HepG2 (cell line): Measurements from ENCODE around the gene YY1. TPM values are rescaled to one million over a fixed set of nuclear protein-coding genes. Genes with fewer than 3 reads are reported as not detected.

Source experiments
- ATAD3A ChIP-seq: sonication (generic); formaldehyde crosslinking; IDR thresholded peaks from 2 replicates; pipeline ENCODE4 v1.4.0; 2020; ENCODE audit warnings: missing genetic modification reagents
- DMTF1 ChIP-seq: sonication (generic); formaldehyde crosslinking; IDR thresholded peaks from 2 replicates; pipeline ENCODE4 v1.4.0; 2020; ENCODE audit warnings: mild to moderate bottlenecking, missing genetic modification reagents
- IKZF1 ChIP-seq: fragments of 450-650 bp; IDR thresholded peaks from 2 replicates; pipeline ENCODE4 v1.7.1; 2016
- IRX3 ChIP-seq: sonication (generic); formaldehyde crosslinking; IDR thresholded peaks from 2 replicates; pipeline ENCODE4 v1.8.1; 2023; ENCODE audit warnings: mild to moderate bottlenecking, low read depth, missing genetic modification reagents, borderline replicate concordance
- MAFF ChIP-seq: IDR thresholded peaks from 2 replicates; pipeline ENCODE4 v1.6.1; 2011; ENCODE audit warnings: low read depth, low read length, improper control_type of control experiment
- MYC ChIP-seq: sonication (generic); formaldehyde crosslinking; IDR thresholded peaks from 2 replicates; pipeline ENCODE4 v1.9.0; 2021; ENCODE audit warnings: missing genetic modification reagents, borderline replicate concordance
- NCOA1 ChIP-seq: sonication (generic); formaldehyde crosslinking; IDR thresholded peaks from 2 replicates; pipeline ENCODE4 v1.9.0; 2021; ENCODE audit warnings: missing genetic modification reagents
- NFYC ChIP-seq: IDR thresholded peaks from 2 replicates; pipeline ENCODE4 v1.6.1; 2016; ENCODE audit warnings: missing genetic modification reagents, missing compliant biosample characterization
- PHF8 ChIP-seq: sonication (generic); formaldehyde crosslinking; IDR thresholded peaks from 2 replicates; pipeline ENCODE4 v1.5.0; 2020; ENCODE audit warnings: missing genetic modification reagents
- SOX5 ChIP-seq: IDR thresholded peaks from 2 replicates; pipeline ENCODE4 v1.6.1; 2016; ENCODE audit warnings: borderline replicate concordance
- ZBTB10 ChIP-seq: sonication (generic); formaldehyde crosslinking; IDR thresholded peaks from 2 replicates; pipeline ENCODE4 v1.4.0; 2020; ENCODE audit warnings: missing genetic modification reagents, borderline replicate concordance
- ZNF160 ChIP-seq: sonication (generic); formaldehyde crosslinking; IDR thresholded peaks from 2 replicates; pipeline ENCODE4 v1.8.0; 2022; ENCODE audit warnings: mild to moderate bottlenecking, inconsistent platforms, missing genetic modification reagents
- ZNF343 ChIP-seq: sonication (generic); formaldehyde crosslinking; IDR thresholded peaks from 2 replicates; pipeline ENCODE4 v1.4.0; 2020; ENCODE audit warnings: mild to moderate bottlenecking, missing genetic modification reagents
- ZNF674 ChIP-seq: sonication (generic); formaldehyde crosslinking; IDR thresholded peaks from 2 replicates; pipeline ENCODE4 v1.5.0; 2020; ENCODE audit warnings: low read depth, mild to moderate bottlenecking, missing genetic modification reagents
- ZNF747 ChIP-seq: sonication (generic); formaldehyde crosslinking; IDR thresholded peaks from 2 replicates; pipeline ENCODE4 v1.8.1; 2023; ENCODE audit warnings: missing genetic modification reagents, mild to moderate bottlenecking, borderline replicate concordance
- ZNF780A ChIP-seq: sonication (generic); formaldehyde crosslinking; IDR thresholded peaks from 2 replicates; pipeline ENCODE4 v1.8.0; 2022; ENCODE audit warnings: mild to moderate bottlenecking, missing genetic modification reagents, moderate library complexity
- polyA plus RNA-seq, 8 experiments: library from polyadenylated mRNA; depleted of rRNA in 3 of 8; stranded (reverse) in 7 of 8; unstranded in 1 of 8; fragments of >200 nt; fragmentation: Illumina TruSeq in 4 of 8; extraction: Trizol in 4 of 8; gene quantifications; 2 replicates each; pipeline versions ENCODE4 v1.2.1 to v1.2.3, GENCODE V29; 2011 to 2016; ENCODE audit warnings: low read depth in 4 of 8, missing spikeins in 1 of 8, mixed read lengths in 1 of 8; ENCODE audit not compliant: insufficient read depth in 1 of 8
- total RNA-seq, 5 experiments: library from RNA; depleted of rRNA; stranded (reverse); fragments of >200 nt; fragmentation: Illumina TruSeq; extraction: Trizol; gene quantifications; 2 replicates each; pipeline ENCODE4 v1.2.3, GENCODE V29; 2016; ENCODE audit warnings: low read depth in 1 of 5
- TF ChIP-seq, protein P1 (sequence below): sonication (generic); formaldehyde crosslinking; IDR thresholded peaks from 2 replicates; pipeline ENCODE4 v1.4.0; 2020; ENCODE audit warnings: missing genetic modification reagents
- TF ChIP-seq, protein P2 (sequence below): sonication (generic); formaldehyde crosslinking; IDR thresholded peaks from 2 replicates; pipeline ENCODE4 v1.5.0; 2020; ENCODE audit warnings: mild to moderate bottlenecking, missing genetic modification reagents
- TF ChIP-seq, protein P3 (sequence below): conservative IDR thresholded peaks from 2 replicates; pipeline ENCODE4 v1.6.1; 2018; ENCODE audit warnings: missing genetic modification reagents

The YY1 gene
- total and polyA plus RNA-seq, 2 of the 13 experiments (the other 11 are each of a cell fraction or from before 2014, with no cell fraction given), result 29.4 to 68.1 TPM

DNA sequence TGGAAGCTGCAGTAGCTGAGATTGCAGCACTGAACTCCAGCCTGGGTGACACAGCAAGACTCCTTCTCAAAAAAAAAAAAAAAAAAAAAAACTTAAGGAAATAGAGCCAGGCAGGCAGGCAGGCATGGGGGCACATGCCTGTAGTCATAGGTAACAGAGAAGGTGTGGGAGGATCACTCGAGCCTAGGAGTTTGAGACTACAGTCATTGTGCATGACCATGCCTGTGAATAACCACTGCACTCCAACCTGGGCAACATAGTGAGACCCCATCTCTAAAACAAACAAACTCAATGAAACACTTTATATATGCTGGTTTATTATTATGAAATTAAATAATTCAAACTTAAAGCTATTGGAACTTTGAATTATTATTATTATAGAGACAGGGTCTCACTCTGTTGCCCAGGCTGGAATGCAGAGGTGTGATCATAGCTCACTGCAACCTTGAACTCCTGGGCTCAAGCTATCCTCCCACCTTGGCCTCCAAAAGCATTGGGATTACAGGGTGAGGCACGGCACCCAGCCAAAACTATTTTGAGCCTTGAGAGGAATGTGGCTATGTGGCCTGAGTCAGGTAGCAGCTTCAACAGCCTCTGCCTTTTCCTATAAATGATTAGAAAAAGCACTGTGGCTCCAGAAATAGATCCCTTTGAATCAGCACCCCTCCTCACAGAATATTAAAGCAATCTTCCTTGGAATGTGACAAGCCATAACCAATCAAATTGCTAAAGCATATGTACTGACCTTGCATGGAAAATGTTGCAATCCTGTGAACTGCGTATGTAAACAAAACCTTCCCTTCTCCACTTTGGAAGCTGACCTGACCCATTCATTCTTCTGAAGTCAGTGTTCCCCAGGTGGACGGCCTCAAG lies 34.7 kb upstream of the YY1 start (continued):
- TF ChIP-seq MYC (CRISPR knock-in tag) (no peak; the same call in 1 of the 2 replicates), IRX3 (CRISPR knock-in tag) (no peak), IKZF1 (no peak), ATAD3A (no peak), SOX5 (CRISPR knock-in tag) (peak; percentile 78; the same call in 1 of the 2 replicates), NCOA1 (no peak), ZNF160 (CRISPR knock-in tag) (no peak), ZNF343 (CRISPR knock-in tag) (no peak), ZNF780A (CRISPR knock-in tag) (no peak), MAFF (no peak), DMTF1 (no peak), ZBTB10 (CRISPR knock-in tag) (no peak), NFYC (peak; percentile 78), ZNF674 (CRISPR knock-in tag) (no peak), ZNF747 (CRISPR knock-in tag) (no peak), PHF8 (CRISPR knock-in tag) (no peak)
- TF ChIP-seq, protein P1, sequence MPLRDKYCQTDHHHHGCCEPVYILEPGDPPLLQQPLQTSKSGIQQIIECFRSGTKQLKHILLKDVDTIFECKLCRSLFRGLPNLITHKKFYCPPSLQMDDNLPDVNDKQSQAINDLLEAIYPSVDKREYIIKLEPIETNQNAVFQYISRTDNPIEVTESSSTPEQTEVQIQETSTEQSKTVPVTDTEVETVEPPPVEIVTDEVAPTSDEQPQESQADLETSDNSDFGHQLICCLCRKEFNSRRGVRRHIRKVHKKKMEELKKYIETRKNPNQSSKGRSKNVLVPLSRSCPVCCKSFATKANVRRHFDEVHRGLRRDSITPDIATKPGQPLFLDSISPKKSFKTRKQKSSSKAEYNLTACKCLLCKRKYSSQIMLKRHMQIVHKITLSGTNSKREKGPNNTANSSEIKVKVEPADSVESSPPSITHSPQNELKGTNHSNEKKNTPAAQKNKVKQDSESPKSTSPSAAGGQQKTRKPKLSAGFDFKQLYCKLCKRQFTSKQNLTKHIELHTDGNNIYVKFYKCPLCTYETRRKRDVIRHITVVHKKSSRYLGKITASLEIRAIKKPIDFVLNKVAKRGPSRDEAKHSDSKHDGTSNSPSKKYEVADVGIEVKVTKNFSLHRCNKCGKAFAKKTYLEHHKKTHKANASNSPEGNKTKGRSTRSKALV, result 0 out of 2 replicates have a peak, but pooled peaks have one; percentile 36
- TF ChIP-seq, protein P2, sequence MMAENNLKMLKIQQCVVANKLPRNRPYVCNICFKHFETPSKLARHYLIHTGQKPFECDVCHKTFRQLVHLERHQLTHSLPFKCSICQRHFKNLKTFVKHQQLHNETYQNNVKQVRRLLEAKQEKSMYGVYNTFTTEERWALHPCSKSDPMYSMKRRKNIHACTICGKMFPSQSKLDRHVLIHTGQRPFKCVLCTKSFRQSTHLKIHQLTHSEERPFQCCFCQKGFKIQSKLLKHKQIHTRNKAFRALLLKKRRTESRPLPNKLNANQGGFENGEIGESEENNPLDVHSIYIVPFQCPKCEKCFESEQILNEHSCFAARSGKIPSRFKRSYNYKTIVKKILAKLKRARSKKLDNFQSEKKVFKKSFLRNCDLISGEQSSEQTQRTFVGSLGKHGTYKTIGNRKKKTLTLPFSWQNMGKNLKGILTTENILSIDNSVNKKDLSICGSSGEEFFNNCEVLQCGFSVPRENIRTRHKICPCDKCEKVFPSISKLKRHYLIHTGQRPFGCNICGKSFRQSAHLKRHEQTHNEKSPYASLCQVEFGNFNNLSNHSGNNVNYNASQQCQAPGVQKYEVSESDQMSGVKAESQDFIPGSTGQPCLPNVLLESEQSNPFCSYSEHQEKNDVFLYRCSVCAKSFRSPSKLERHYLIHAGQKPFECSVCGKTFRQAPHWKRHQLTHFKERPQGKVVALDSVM, result peak; percentile 86
- TF ChIP-seq, protein P3, sequence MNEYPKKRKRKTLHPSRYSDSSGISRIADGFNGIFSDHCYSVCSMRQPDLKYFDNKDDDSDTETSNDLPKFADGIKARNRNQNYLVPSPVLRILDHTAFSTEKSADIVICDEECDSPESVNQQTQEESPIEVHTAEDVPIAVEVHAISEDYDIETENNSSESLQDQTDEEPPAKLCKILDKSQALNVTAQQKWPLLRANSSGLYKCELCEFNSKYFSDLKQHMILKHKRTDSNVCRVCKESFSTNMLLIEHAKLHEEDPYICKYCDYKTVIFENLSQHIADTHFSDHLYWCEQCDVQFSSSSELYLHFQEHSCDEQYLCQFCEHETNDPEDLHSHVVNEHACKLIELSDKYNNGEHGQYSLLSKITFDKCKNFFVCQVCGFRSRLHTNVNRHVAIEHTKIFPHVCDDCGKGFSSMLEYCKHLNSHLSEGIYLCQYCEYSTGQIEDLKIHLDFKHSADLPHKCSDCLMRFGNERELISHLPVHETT, result no peak; the same call in none of the 2 replicates
